ENCODE data around the gene AAK1. TPM values are rescaled to one million over a fixed set of nuclear protein-coding genes. Genes with fewer than 3 reads are reported as not detected.

AAK1 gene
- total and polyA plus RNA-seq, 7 donors: 5.4 to 35.7 (median 20.7) TPM

DNA sequence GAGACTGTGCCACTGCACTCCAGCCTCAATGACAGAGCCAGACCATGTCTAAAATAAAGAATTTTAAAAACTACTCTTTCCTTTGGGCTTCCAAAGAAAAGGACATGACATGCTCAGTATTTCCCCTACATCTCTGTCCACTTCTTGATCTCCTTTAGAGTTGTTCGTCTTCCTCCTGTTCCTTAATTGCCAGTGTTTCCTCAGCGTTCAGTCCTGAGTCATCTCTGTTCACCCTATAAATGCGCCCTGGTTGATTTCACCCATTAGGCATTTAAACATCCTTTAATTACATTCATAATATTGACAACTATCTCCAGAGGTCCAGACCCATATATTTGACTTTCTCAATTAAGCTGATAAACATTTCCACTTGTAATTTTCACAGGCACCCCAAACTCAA, 64.0 kb downstream of the AAK1 start:
- WGBS, 2 donors: 85 to 89% methylated on average over 3 of the region's 3 CpGs
- H3K4me3 ChIP-seq: no peak overlapping the region
- intact Hi-C loops (cut with DNase I): no loop called here
- H3K27ac ChIP-seq: no peak overlapping the region
- H3K36me3 ChIP-seq: no peaks in the 10 kb centered on the region
- H3K9me3 ChIP-seq: no peaks in the 10 kb centered on the region
- DNase-seq: no peak
- H3K27me3 ChIP-seq: no peaks in the 10 kb centered on the region
- H3K4me1 ChIP-seq: peaks cover 0 to 29% (median 22%) of the 10 kb centered on the region in 4 donors
- TF ChIP-seq POLR2A (IDR thresholded peaks at IDR 0.05): no peak
- TF ChIP-seq POLR2AphosphoS5 (IDR thresholded peaks at IDR 0.05): no peak
- TF ChIP-seq, protein P1, sequence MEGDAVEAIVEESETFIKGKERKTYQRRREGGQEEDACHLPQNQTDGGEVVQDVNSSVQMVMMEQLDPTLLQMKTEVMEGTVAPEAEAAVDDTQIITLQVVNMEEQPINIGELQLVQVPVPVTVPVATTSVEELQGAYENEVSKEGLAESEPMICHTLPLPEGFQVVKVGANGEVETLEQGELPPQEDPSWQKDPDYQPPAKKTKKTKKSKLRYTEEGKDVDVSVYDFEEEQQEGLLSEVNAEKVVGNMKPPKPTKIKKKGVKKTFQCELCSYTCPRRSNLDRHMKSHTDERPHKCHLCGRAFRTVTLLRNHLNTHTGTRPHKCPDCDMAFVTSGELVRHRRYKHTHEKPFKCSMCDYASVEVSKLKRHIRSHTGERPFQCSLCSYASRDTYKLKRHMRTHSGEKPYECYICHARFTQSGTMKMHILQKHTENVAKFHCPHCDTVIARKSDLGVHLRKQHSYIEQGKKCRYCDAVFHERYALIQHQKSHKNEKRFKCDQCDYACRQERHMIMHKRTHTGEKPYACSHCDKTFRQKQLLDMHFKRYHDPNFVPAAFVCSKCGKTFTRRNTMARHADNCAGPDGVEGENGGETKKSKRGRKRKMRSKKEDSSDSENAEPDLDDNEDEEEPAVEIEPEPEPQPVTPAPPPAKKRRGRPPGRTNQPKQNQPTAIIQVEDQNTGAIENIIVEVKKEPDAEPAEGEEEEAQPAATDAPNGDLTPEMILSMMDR (IDR thresholded peaks at IDR 0.05): no peak
- no peak for TF ChIP-seq EP300 (IDR thresholded peaks at IDR 0.05)

DNA sequence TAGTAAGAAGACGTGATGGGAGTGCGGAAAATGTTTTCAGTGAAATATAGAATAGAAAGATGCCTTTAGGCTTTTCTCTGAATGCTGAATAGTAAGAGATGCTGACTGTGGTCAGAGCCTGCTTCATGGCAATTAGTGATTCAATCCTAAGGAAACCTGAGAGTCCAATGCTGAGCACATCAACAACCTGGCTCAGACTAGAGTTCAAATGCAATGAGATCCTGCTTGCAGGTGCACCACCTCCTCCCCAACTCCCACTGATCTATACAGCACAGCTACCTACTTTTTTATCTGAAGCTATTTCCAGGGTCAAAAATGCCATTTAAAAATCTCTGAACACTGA, 65.4 kb downstream of the AAK1 start:
- no peak overlapping the region for H3K4me3 ChIP-seq
- no peak for DNase-seq
- 92 to 96% methylated on average over 2 of the region's 2 CpGs for whole genome bisulfite sequencing, 2 donors
- no peak overlapping the region for H3K27ac ChIP-seq
- intact Hi-C loops (cut with DNase I): no loop called here
- H3K27me3 ChIP-seq: no peaks in the 10 kb centered on the region
- no peaks in the 10 kb centered on the region for H3K36me3 ChIP-seq
- H3K4me1 ChIP-seq: peaks cover 0 to 24% (median 18%) of the 10 kb centered on the region in 4 donors
- TF ChIP-seq EP300 (IDR thresholded peaks at IDR 0.05) (no peak), POLR2A (IDR thresholded peaks at IDR 0.05) (no peak), POLR2AphosphoS5 (IDR thresholded peaks at IDR 0.05) (no peak)
- TF ChIP-seq, protein P1 (IDR thresholded peaks at IDR 0.05): no peak
- no peaks in the 10 kb centered on the region for H3K9me3 ChIP-seq

DNA sequence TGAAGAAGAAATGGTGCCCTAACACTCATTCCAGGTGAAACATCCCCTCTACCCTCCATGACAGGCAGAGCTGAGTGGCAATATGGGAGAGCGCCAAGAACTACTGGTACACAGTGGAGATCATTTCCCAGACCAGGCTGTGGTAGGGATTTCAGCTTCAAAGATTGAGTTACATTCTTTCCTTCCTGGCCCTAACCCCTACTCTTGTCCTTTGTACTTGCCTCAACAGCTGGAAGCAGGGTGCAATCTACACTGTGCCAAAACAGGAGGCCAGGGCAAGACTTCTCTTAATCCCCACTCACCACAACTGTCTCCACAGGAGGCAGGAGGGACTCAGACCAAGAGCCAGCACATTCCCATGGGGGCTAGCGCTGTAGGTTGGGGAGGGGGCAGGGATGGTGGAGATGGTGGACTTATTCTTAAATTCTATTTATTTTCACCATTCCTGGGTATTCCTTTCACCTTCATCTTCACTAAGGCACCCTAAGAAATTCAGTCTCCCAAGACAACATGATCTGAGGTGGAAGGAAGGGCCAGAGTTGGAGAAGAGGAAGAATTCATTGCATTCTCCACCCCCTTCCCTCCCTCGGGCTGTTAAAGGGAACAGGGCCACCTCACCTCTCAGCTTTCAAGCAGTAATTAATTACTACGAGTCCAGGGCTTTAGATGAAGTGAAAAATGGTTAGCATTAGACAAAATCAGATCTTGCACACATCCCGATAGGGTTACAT, 65.9 kb downstream of the AAK1 start:
- 78 to 88% methylated on average over 5 of the region's 5 CpGs for WGBS, 2 donors
- H3K27ac ChIP-seq: no peak overlapping the region
- H3K27me3 ChIP-seq: no peaks in the 10 kb centered on the region
- no peaks in the 10 kb centered on the region for H3K9me3 ChIP-seq
- no peak overlapping the region for H3K4me3 ChIP-seq
- TF ChIP-seq, protein P1 (IDR thresholded peaks at IDR 0.05): no peak
- no peak for TF ChIP-seq EP300 (IDR thresholded peaks at IDR 0.05)
- no peak for TF ChIP-seq POLR2A (IDR thresholded peaks at IDR 0.05)
- no peak for TF ChIP-seq POLR2AphosphoS5 (IDR thresholded peaks at IDR 0.05)
- no peaks in the 10 kb centered on the region for H3K36me3 ChIP-seq
- H3K4me1 ChIP-seq: peaks cover 0 to 24% (median 13%) of the 10 kb centered on the region in 4 donors
- no peak for DNase-seq
- intact Hi-C loops (cut with DNase I): no loop called here

DNA sequence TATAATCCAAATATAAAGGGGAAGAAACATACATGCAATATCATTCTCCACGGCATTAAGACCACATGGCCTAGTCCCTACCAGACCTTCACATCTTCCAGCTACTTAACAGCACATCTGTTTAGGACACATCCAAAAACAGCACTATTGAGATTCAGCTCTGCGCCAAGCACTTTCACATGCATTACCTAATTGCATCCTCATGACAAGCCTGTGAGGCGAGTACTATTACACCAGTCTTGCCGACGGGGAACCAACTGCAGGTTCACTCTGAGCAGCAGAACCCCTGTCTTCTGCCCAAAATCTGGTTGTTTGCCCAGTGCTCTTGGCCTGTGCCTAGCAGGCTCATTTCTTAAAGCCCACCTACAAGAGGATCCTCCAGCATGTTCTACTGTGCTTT, 66.7 kb downstream of the AAK1 start:
- no peak overlapping the region for H3K27ac ChIP-seq
- 86 to 92% methylated on average over 5 of the region's 5 CpGs for WGBS, 2 donors

More for the DNA sequence above, 66.7 kb downstream of the AAK1 start:
- intact Hi-C loops (cut with DNase I): no loop called here
- Histone ChIP-seq H3K36me3 (no peaks in the 10 kb centered on the region), H3K4me3 (no peak overlapping the region), H3K9me3 (no peaks in the 10 kb centered on the region), H3K27me3 (no peaks in the 10 kb centered on the region), H3K4me1 (peaks cover 0 to 18% (median 5%) of the 10 kb centered on the region in 4 donors)
- DNase-seq: no peak
- no peak for TF ChIP-seq EP300 (IDR thresholded peaks at IDR 0.05)
- TF ChIP-seq, protein P1 (IDR thresholded peaks at IDR 0.05): no peak
- TF ChIP-seq POLR2A (IDR thresholded peaks at IDR 0.05): no peak
- no peak for TF ChIP-seq POLR2AphosphoS5 (IDR thresholded peaks at IDR 0.05)
